Measurements from ENCODE around the gene CCDC82.

DNA sequence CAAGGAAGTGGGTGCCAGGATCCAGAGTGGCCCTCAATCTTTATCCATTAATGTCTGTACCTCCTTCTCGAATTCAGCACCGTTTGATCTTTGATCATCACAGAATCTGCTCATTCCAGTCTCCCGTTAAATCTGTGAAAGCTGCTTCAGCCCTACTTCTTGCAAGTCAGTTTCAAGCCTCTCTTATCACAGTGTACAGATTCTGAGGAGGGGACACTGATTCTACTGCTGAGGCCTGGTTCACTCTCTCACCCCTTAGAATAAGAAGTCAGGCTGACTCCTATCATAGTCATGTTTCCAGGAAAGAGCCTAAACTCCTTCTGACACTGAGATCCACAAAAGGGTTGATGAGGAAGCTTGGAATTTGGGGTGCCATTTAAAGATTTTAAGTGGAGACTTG, 85.7 kb downstream of the CCDC82 start:
- TF ChIP-seq CTCF (IDR thresholded peaks at IDR 0.05) (no peak), POLR2A (IDR thresholded peaks at IDR 0.05) (no peak), EP300 (IDR thresholded peaks at IDR 0.05) (no peak)
